Motor neuron (in vitro differentiated cells): ENCODE data around the gene DIS3L2. TPM values are rescaled to one million over a fixed set of nuclear protein-coding genes. Genes with fewer than 3 reads are reported as not detected.

Source experiments
- ATAC-seq, 8 experiments: fragments of 200-7000 bp; cut with Tn5 transposase; replicated peaks in 6 of 8; 2 replicates each; pipeline ENCODE4 v1.8.0; 2021; ENCODE audit warnings: mild to moderate bottlenecking in 8 of 8, moderate library complexity in 8 of 8
- H3K27ac ChIP-seq, 2 donors: fragments of 250-450 bp; sonication (Bioruptor Pico); 2 replicates each; pipeline ENCODE4 v1.9.0; 2021; ENCODE audit warnings: antibody characterized with exemption in 2 of 2, mild to moderate bottlenecking in 2 of 2, moderate library complexity in 1 of 2
- H3K4me1 ChIP-seq, 2 donors: fragments of 250-450 bp; sonication (Bioruptor Pico); replicated peaks in 1 of 2; 2 replicates each; pipeline ENCODE4 v1.6.1; 2021; ENCODE audit warnings: antibody characterized with exemption in 2 of 2, mild to moderate bottlenecking in 2 of 2, moderate library complexity in 1 of 2
- H3K4me3 ChIP-seq, 5 donors: fragments of 250-450 bp; sonication (Bioruptor Pico); 2 replicates each; pipeline ENCODE4 v1.9.0; 2021; ENCODE audit warnings: antibody characterized with exemption in 5 of 5, mild to moderate bottlenecking in 5 of 5, moderate library complexity in 4 of 5
- WGBS, 10 experiments: fragments of 450-650 bp; shearing (Covaris generic); methylation state at CpG; one replicate each; pipeline ENCODE4 v1.0.0; 2022; 5-methylcytosine and 5-hydroxymethylcytosine counted together
- in situ Hi-C, 9 experiments: fragments of 400-800 bp; cut with MboI; loops; one replicate each; pipeline ENCODE4 v1.15.0; 2021; ENCODE audit warnings: low sequenced_read_pairs in 9 of 9, low pct_unique_long_range_greater_than_20kb in 2 of 9; ENCODE audit not compliant: unreplicated experiment in 9 of 9
- total RNA-seq, 8 experiments: library from RNA; unstranded; fragments of 300-600 nt; gene quantifications; 2 replicates each; pipeline versions ENCODE4 v1.2.3 to v1.2.4, GENCODE V29; 2022

Gene DIS3L2
- total RNA-seq, 8 experiments from 2014 or later = 10.6 to 33.1 (median 21.8) TPM

GRCh38 chr2:231930593-231931281 is 30.8 kb upstream of the DIS3L2 start:
- Histone ChIP-seq H3K4me1 (peaks cover 0 to 4% of the 10 kb centered on the region in 2 donors), H3K27ac (no peak overlapping the region), H3K4me3 (no peak overlapping the region)
- no peak for ATAC-seq
- WGBS, 10 experiments = 20 to 100% (median 68%) methylated on average over 1 to 4 of the region's 8 CpGs; no CpG with 5 or more reads in 4 of the 10 experiments
- in situ Hi-C loops = no loop called here

GRCh38 chr2:231931481-231931915 is 30.0 kb upstream of the DIS3L2 start:
- Histone ChIP-seq H3K4me1 (peaks cover 0 to 4% of the 10 kb centered on the region in 2 donors), H3K4me3 (no peak overlapping the region), H3K27ac (no peak overlapping the region)
- WGBS, 10 experiments = 17 to 100% (median 91%) methylated on average over 2 to 7 of the region's 7 CpGs
- ATAC-seq = no peak
- in situ Hi-C loops = no loop called here

GRCh38 chr2:231932711-231932970 is 28.9 kb upstream of the DIS3L2 start:
- Histone ChIP-seq H3K27ac (no peak overlapping the region), H3K4me1 (no peaks in the 10 kb centered on the region), H3K4me3 (no peak overlapping the region)
- in situ Hi-C loops = no loop called here
- no peak for ATAC-seq
- 67 to 100% (median 90%) methylated on average over 1 to 2 of the region's 3 CpGs; no CpG with 5 or more reads in 7 of the 10 experiments for WGBS, 10 experiments

- 20 to 90% (median 69%) methylated on average over 1 to 5 of the region's 15 CpGs; no CpG with 5 or more reads in 4 of the 10 experiments for WGBS, 10 experiments
- ATAC-seq = no peak
- H3K4me3 ChIP-seq = no peak overlapping the region
- H3K27ac ChIP-seq = no peak overlapping the region
- H3K4me1 ChIP-seq = no peaks in the 10 kb centered on the region
- in situ Hi-C loops = no loop called here
Measured at GRCh38 chr2:231932985-231933915, 28.3 kb upstream of the DIS3L2 start.

- WGBS, 10 experiments = 49 to 86% (median 81%) methylated on average over 1 to 8 of the region's 13 CpGs; no CpG with 5 or more reads in 6 of the 10 experiments
- no peak overlapping the region for H3K27ac ChIP-seq
- peak in 1 of 8 experiments; percentile 61 for ATAC-seq
- in situ Hi-C loops = no loop called here
- H3K4me1 ChIP-seq = no peaks in the 10 kb centered on the region
- no peak overlapping the region for H3K4me3 ChIP-seq
Measured at GRCh38 chr2:231933916-231934401, 27.6 kb upstream of the DIS3L2 start.

- WGBS, 10 experiments = 17 to 100% (median 80%) methylated on average over 1 to 3 of the region's 8 CpGs; no CpG with 5 or more reads in 4 of the 10 experiments
- Histone ChIP-seq H3K4me3 (no peak overlapping the region), H3K27ac (no peak overlapping the region), H3K4me1 (no peaks in the 10 kb centered on the region)
- in situ Hi-C loops = no loop called here
- peak in 1 of 8 experiments; percentile 7 for ATAC-seq
Measured at GRCh38 chr2:231934441-231935206, 26.9 kb upstream of the DIS3L2 start.

- Histone ChIP-seq H3K4me3 (no peak overlapping the region), H3K4me1 (no peaks in the 10 kb centered on the region), H3K27ac (no peak overlapping the region)
- in situ Hi-C loops = no loop called here
- ATAC-seq = peak in 4 of 8 experiments; percentile 8 to 88 (median 52)
- 60 to 80% methylated on average over 1 of the region's 4 CpGs; no CpG with 5 or more reads in 8 of the 10 experiments for WGBS, 10 experiments
Measured at GRCh38 chr2:231935207-231935524, 26.3 kb upstream of the DIS3L2 start.

- whole genome bisulfite sequencing, 10 experiments = 67 to 100% (median 87%) methylated on average over 1 of the region's 1 CpG; no CpG with 5 or more reads in 4 of the 10 experiments
- ATAC-seq = no peak
- Histone ChIP-seq H3K4me3 (no peak overlapping the region), H3K27ac (no peak overlapping the region), H3K4me1 (peaks cover 0 to 5% of the 10 kb centered on the region in 2 donors)
- in situ Hi-C loops = no loop called here
Measured at GRCh38 chr2:231935815-231936214, 25.7 kb upstream of the DIS3L2 start.

GRCh38 chr2:231936491-231936890 is 25.0 kb upstream of the DIS3L2 start:
- peaks cover 0 to 9% of the 10 kb centered on the region in 2 donors for H3K4me1 ChIP-seq
- 17 to 100% (median 83%) methylated on average over 1 to 4 of the region's 4 CpGs for WGBS, 10 experiments
- in situ Hi-C loops = no loop called here
- no peak for ATAC-seq
- H3K4me3 ChIP-seq = no peak overlapping the region
- no peak overlapping the region for H3K27ac ChIP-seq

- 80 to 97% (median 91%) methylated on average over 3 to 7 of the region's 7 CpGs for WGBS, 10 experiments
- no peak overlapping the region for H3K4me3 ChIP-seq
- H3K27ac ChIP-seq = no peak overlapping the region
- H3K4me1 ChIP-seq = peaks cover 0 to 9% of the 10 kb centered on the region in 2 donors
- in situ Hi-C loops = no loop called here
- no peak for ATAC-seq
Measured at GRCh38 chr2:231937057-231937456, 24.5 kb upstream of the DIS3L2 start.

GRCh38 chr2:231939022-231939421 is 22.5 kb upstream of the DIS3L2 start:
- in situ Hi-C loops = no loop called here
- peaks cover 0 to 9% of the 10 kb centered on the region in 2 donors for H3K4me1 ChIP-seq

GRCh38 chr2:231940795-231941194 is 20.7 kb upstream of the DIS3L2 start:
- H3K4me3 ChIP-seq = no peak overlapping the region
- WGBS, 10 experiments = 16 to 80% (median 67%) methylated on average over 1 to 2 of the region's 3 CpGs; no CpG with 5 or more reads in 7 of the 10 experiments

More at GRCh38 chr2:231939022-231939421, 22.5 kb upstream of the DIS3L2 start:
- ATAC-seq = no peak
- Histone ChIP-seq H3K4me3 (no peak overlapping the region), H3K27ac (no peak overlapping the region)
- WGBS, 10 experiments = 20 to 100% (median 100%) methylated on average over 1 to 4 of the region's 4 CpGs; no CpG with 5 or more reads in 1 of the 10 experiments

More at GRCh38 chr2:231940795-231941194, 20.7 kb upstream of the DIS3L2 start:
- in situ Hi-C loops = no loop called here
- ATAC-seq = peak in 5 of 8 experiments; percentile 63 to 84 (median 80)
- H3K27ac ChIP-seq = no peak overlapping the region
- peaks cover 0 to 9% of the 10 kb centered on the region in 2 donors for H3K4me1 ChIP-seq
